Activated CD4-positive, alpha-beta memory T cell treated with anti-CD3 and anti-CD28 coated beads, Interleukin-2, amount 10 ng/mL, durations not matched to agents 7 days and 5 days (primary cell): ENCODE data around the gene GTF2A2. TPM values are rescaled to one million over a fixed set of nuclear protein-coding genes. Genes with fewer than 3 reads are reported as not detected.

Experiments
- CTCF ChIA-PET: fragments of 350-600 bp; sonication (Branson Sonifier 250); formaldehyde crosslinking; loops from one replicate; lab custom pipeline; 2021; ENCODE audit warnings: antibody characterized with exemption, inconsistent platforms; lab: Charles Lee
- POLR2A ChIA-PET: fragments of 350-600 bp; sonication (Branson Sonifier 250); formaldehyde crosslinking; loops from one replicate; lab custom pipeline; 2021; ENCODE audit warnings: antibody characterized with exemption; lab: Charles Lee
- DNase-seq: peaks from one replicate; pipeline ENCODE4 v3.0.0-alpha.2; 2020
- H3K27ac Mint-ChIP-seq: one replicate; pipeline ENCODE4 v1.8.0; 2021; ENCODE audit warnings: mild to moderate bottlenecking, mixed read lengths
- H3K27me3 Mint-ChIP-seq: one replicate; pipeline ENCODE4 v1.8.0; 2021; ENCODE audit warnings: mixed read lengths
- H3K36me3 Mint-ChIP-seq: one replicate; pipeline ENCODE4 v1.8.0; 2021; ENCODE audit warnings: low read depth, mixed read lengths
- H3K4me1 Mint-ChIP-seq: one replicate; pipeline ENCODE4 v1.8.0; 2021; ENCODE audit warnings: mixed read lengths
- H3K4me3 Mint-ChIP-seq: one replicate; pipeline ENCODE4 v1.8.0; 2021; ENCODE audit warnings: mild to moderate bottlenecking, mixed read lengths
- H3K9me3 Mint-ChIP-seq: one replicate; pipeline ENCODE4 v1.8.0; 2021; ENCODE audit warnings: mixed read lengths
- total RNA-seq, 2 experiments: library from RNA; stranded (reverse); gene quantifications; one replicate each; pipeline ENCODE4 v1.2.3, GENCODE V29; 2021

The GTF2A2 gene
- total RNA-seq, 2 experiments from 2014 or later: 113 to 117 TPM

GRCh38 chr15:59688423-59688781 is 31.1 kb upstream of the GTF2A2 start:
- no peaks in the 10 kb centered on the region for H3K27me3 Mint-ChIP-seq
- CTCF ChIA-PET: interaction anchor here (1.0 to 2.0 kb wide), 4 partner anchors 31 to 155 kb away, joined by 3 to 6 read pairs (median 4); no protein-coding TSS in a partner anchor
- DNase-seq: peak; percentile 41

GRCh38 chr15:59687836-59688235 is 30.5 kb upstream of the GTF2A2 start:
- peak overlapping the region; percentile 93 for H3K4me3 Mint-ChIP-seq
- DNase-seq: peak; percentile 51
- peak overlapping the region; percentile 96 for H3K27ac Mint-ChIP-seq
- CTCF ChIA-PET: interaction anchor here (0.7 to 2.0 kb wide), 3 partner anchors 8 to 154 kb away, joined by 3 to 5 read pairs (median 3); no protein-coding TSS in a partner anchor
- no peaks in the 10 kb centered on the region for H3K9me3 Mint-ChIP-seq
- POLR2A ChIA-PET: interaction anchor here (0.7 to 5.5 kb wide), 13 partner anchors 8 to 792 kb away, joined by 3 to 69 read pairs (median 4); partner anchors contain the start of genes FOXB1 and GTF2A2
- H3K27me3 Mint-ChIP-seq: no peaks in the 10 kb centered on the region
- H3K4me1 Mint-ChIP-seq: peaks cover 54% of the 10 kb centered on the region
- H3K36me3 Mint-ChIP-seq: peaks cover 35% of the 10 kb centered on the region

More at GRCh38 chr15:59688423-59688781, 31.1 kb upstream of the GTF2A2 start:
- H3K27ac Mint-ChIP-seq: peak overlapping the region; percentile 96
- H3K36me3 Mint-ChIP-seq: peaks cover 30% of the 10 kb centered on the region
- H3K4me1 Mint-ChIP-seq: peaks cover 49% of the 10 kb centered on the region
- no peaks in the 10 kb centered on the region for H3K9me3 Mint-ChIP-seq
- H3K4me3 Mint-ChIP-seq: peak overlapping the region; percentile 93
- POLR2A ChIA-PET: interaction anchor here (0.6 to 5.5 kb wide), 16 partner anchors 9 to 791 kb away, joined by 3 to 69 read pairs (median 3); partner anchors contain the start of genes FOXB1 and GTF2A2

- H3K27me3 Mint-ChIP-seq: no peaks in the 10 kb centered on the region
- ChIA-PET CTCF (no interaction called here), POLR2A (interaction anchor here (1.0 to 2.6 kb wide), 3 partner anchors 13 to 708 kb away, joined by 3 to 17 read pairs (median 3); partner anchors contain the start of gene GTF2A2)
- peak overlapping the region; percentile 54 for H3K4me3 Mint-ChIP-seq
- DNase-seq: no peak
- no peaks in the 10 kb centered on the region for H3K9me3 Mint-ChIP-seq
- peaks cover 54% of the 10 kb centered on the region for H3K4me1 Mint-ChIP-seq
- H3K27ac Mint-ChIP-seq: peak overlapping the region; percentile 70
- H3K36me3 Mint-ChIP-seq: peaks cover 45% of the 10 kb centered on the region
These were observed 29.1 kb upstream of the GTF2A2 start for GRCh38 chr15:59686389-59686788.

GRCh38 chr15:59685737-59686297 is 28.5 kb upstream of the GTF2A2 start:
- CTCF ChIA-PET: no interaction called here

GRCh38 chr15:59680870-59681269 is 23.6 kb upstream of the GTF2A2 start:
- Mint-ChIP-seq H3K4me3 (no peak overlapping the region), H3K4me1 (peaks cover 44% of the 10 kb centered on the region), H3K9me3 (no peaks in the 10 kb centered on the region), H3K27ac (no peak overlapping the region), H3K27me3 (no peaks in the 10 kb centered on the region), H3K36me3 (peaks cover 73% of the 10 kb centered on the region)
- ChIA-PET POLR2A (interaction anchor here (1.3 to 4.2 kb wide), 3 partner anchors 9 to 23 kb away, joined by 5 to 33 read pairs (median 11); partner anchors contain the start of genes BNIP2 and GTF2A2), CTCF (interaction anchor here (0.7 to 1.0 kb wide), 3 partner anchors 10 to 155 kb away, joined by 3 to 4 read pairs (median 3); no protein-coding TSS in a partner anchor)
- no peak for DNase-seq

More at GRCh38 chr15:59685737-59686297, 28.5 kb upstream of the GTF2A2 start:
- H3K4me1 Mint-ChIP-seq: peaks cover 50% of the 10 kb centered on the region
- POLR2A ChIA-PET: interaction anchor here (0.6 to 2.6 kb wide), 7 partner anchors 13 to 754 kb away, joined by 3 to 17 read pairs (median 3); partner anchors contain the start of gene GTF2A2
- H3K27me3 Mint-ChIP-seq: no peaks in the 10 kb centered on the region
- peak overlapping the region; percentile 37 for H3K4me3 Mint-ChIP-seq
- DNase-seq: no peak
- H3K9me3 Mint-ChIP-seq: no peaks in the 10 kb centered on the region
- peaks cover 48% of the 10 kb centered on the region for H3K36me3 Mint-ChIP-seq
- H3K27ac Mint-ChIP-seq: peak overlapping the region; percentile 70

- DNase-seq: no peak
- CTCF ChIA-PET: interaction anchor here (0.6 to 1.0 kb wide), 3 partner anchors 11 to 155 kb away, joined by 3 read pairs; no protein-coding TSS in a partner anchor
- Mint-ChIP-seq H3K27me3 (no peaks in the 10 kb centered on the region), H3K36me3 (peaks cover 73% of the 10 kb centered on the region), H3K4me1 (peaks cover 38% of the 10 kb centered on the region), H3K4me3 (no peak overlapping the region), H3K27ac (no peak overlapping the region), H3K9me3 (no peaks in the 10 kb centered on the region)
- POLR2A ChIA-PET: interaction anchor here (1.3 to 4.2 kb wide), 3 partner anchors 9 to 23 kb away, joined by 5 to 33 read pairs (median 11); partner anchors contain the start of genes BNIP2 and GTF2A2
These were observed 23.0 kb upstream of the GTF2A2 start for GRCh38 chr15:59680346-59680745.

- H3K9me3 Mint-ChIP-seq: no peaks in the 10 kb centered on the region
- POLR2A ChIA-PET: interaction anchor here (4.2 kb wide), 1 partner anchor 11 kb away, joined by 33 read pairs; the partner anchor contains the start of gene BNIP2
- H3K27ac Mint-ChIP-seq: peak overlapping the region; percentile 77
- no peak for DNase-seq
- no peaks in the 10 kb centered on the region for H3K27me3 Mint-ChIP-seq
- no peak overlapping the region for H3K4me3 Mint-ChIP-seq
- H3K36me3 Mint-ChIP-seq: peaks cover 76% of the 10 kb centered on the region
- CTCF ChIA-PET: no interaction called here
- H3K4me1 Mint-ChIP-seq: peaks cover 23% of the 10 kb centered on the region
These were observed 21.3 kb upstream of the GTF2A2 start for GRCh38 chr15:59678620-59679019.

GRCh38 chr15:59678172-59678571 is 20.9 kb upstream of the GTF2A2 start:
- Mint-ChIP-seq H3K4me3 (no peak overlapping the region), H3K27me3 (no peaks in the 10 kb centered on the region), H3K9me3 (no peaks in the 10 kb centered on the region), H3K4me1 (peaks cover 21% of the 10 kb centered on the region), H3K36me3 (peaks cover 76% of the 10 kb centered on the region), H3K27ac (peak overlapping the region; percentile 77)
- CTCF ChIA-PET: no interaction called here
- POLR2A ChIA-PET: interaction anchor here (4.2 kb wide), 1 partner anchor 12 kb away, joined by 33 read pairs; the partner anchor contains the start of gene BNIP2
- no peak for DNase-seq

GRCh38 chr15:59676565-59676964 is 19.2 kb upstream of the GTF2A2 start:
- Mint-ChIP-seq H3K9me3 (no peaks in the 10 kb centered on the region), H3K4me1 (peaks cover 28% of the 10 kb centered on the region), H3K36me3 (peaks cover 74% of the 10 kb centered on the region), H3K27me3 (no peaks in the 10 kb centered on the region), H3K27ac (no peak overlapping the region), H3K4me3 (no peak overlapping the region)
- DNase-seq: no peak
- ChIA-PET CTCF (no interaction called here), POLR2A (no interaction called here)

GRCh38 chr15:59674361-59674877 is 17.1 kb upstream of the GTF2A2 start:
- peaks cover 22% of the 10 kb centered on the region for H3K4me1 Mint-ChIP-seq
- ChIA-PET CTCF (no interaction called here), POLR2A (no interaction called here)
- H3K9me3 Mint-ChIP-seq: no peaks in the 10 kb centered on the region
- DNase-seq: no peak
- H3K27ac Mint-ChIP-seq: no peak overlapping the region
- H3K27me3 Mint-ChIP-seq: no peaks in the 10 kb centered on the region
- no peak overlapping the region for H3K4me3 Mint-ChIP-seq
- peaks cover 73% of the 10 kb centered on the region for H3K36me3 Mint-ChIP-seq

- CTCF ChIA-PET: no interaction called here
- no peaks in the 10 kb centered on the region for H3K9me3 Mint-ChIP-seq
- POLR2A ChIA-PET: interaction anchor here (1.8 to 2.9 kb wide), 2 partner anchors 11 to 20 kb away, joined by 5 to 7 read pairs; partner anchors contain the start of genes BNIP2 and GTF2A2
- H3K27me3 Mint-ChIP-seq: no peaks in the 10 kb centered on the region
- DNase-seq: no peak
- H3K4me3 Mint-ChIP-seq: no peak overlapping the region
- peaks cover 9% of the 10 kb centered on the region for H3K4me1 Mint-ChIP-seq
- H3K27ac Mint-ChIP-seq: no peak overlapping the region
- H3K36me3 Mint-ChIP-seq: peaks cover 55% of the 10 kb centered on the region
These were observed 11.2 kb upstream of the GTF2A2 start for GRCh38 chr15:59668556-59668955.

- Mint-ChIP-seq H3K4me3 (no peak overlapping the region), H3K27ac (no peak overlapping the region), H3K9me3 (no peaks in the 10 kb centered on the region), H3K4me1 (peaks cover 9% of the 10 kb centered on the region), H3K36me3 (peaks cover 53% of the 10 kb centered on the region), H3K27me3 (no peaks in the 10 kb centered on the region)
- CTCF ChIA-PET: no interaction called here
- DNase-seq: no peak
- POLR2A ChIA-PET: no interaction called here
These were observed 4.9 kb upstream of the GTF2A2 start for GRCh38 chr15:59662260-59662659.

GRCh38 chr15:59659366-59659765 is 2.1 kb upstream of the GTF2A2 start:
- CTCF ChIA-PET: no interaction called here
- Mint-ChIP-seq H3K4me1 (peaks cover 9% of the 10 kb centered on the region), H3K4me3 (no peak overlapping the region), H3K27me3 (no peaks in the 10 kb centered on the region), H3K27ac (no peak overlapping the region), H3K36me3 (peaks cover 48% of the 10 kb centered on the region), H3K9me3 (no peaks in the 10 kb centered on the region)
- no peak for DNase-seq
- POLR2A ChIA-PET: no interaction called here
